HCT116 (cell line): ENCODE results near the gene CLPTM1L. TPM values are rescaled to one million over a fixed set of nuclear protein-coding genes. Genes with fewer than 3 reads are reported as not detected.

Source experiments
- ATAC-seq: fragments of 200-7000 bp; cut with Tn5 transposase; 2 replicates; pipeline ENCODE4 v1.9.1; 2020; ENCODE audit warnings: mild to moderate bottlenecking, moderate library complexity
- BruUV-seq: library from RNA; stranded (reverse); fragments of 400-500 nt; replicated peaks from 2 replicates; lab custom pipeline; 2021; lab: Mats Ljungman, UMichigan
- CTCF ChIA-PET: fragments of 300-600 bp; sonication (Branson Sonifier 250); formaldehyde crosslinking; loops from one replicate; lab custom pipeline; 2021; ENCODE audit warnings: antibody characterized with exemption; lab: Charles Lee
- POLR2A ChIA-PET: fragments of 300-600, 350-600 bp; sonication (Branson Sonifier 250); formaldehyde crosslinking; loops from one replicate; lab custom pipeline; 2021; ENCODE audit warnings: antibody characterized with exemption; lab: Charles Lee
- RAD21 ChIA-PET, 2 experiments: fragments of 300-600 bp; sonication (Branson Sonifier 250); formaldehyde crosslinking; loops; one replicate each; lab custom pipeline; 2023; ENCODE audit warnings: low total read pairs in 2 of 2; ENCODE audit not compliant: uncharacterized antibody in 2 of 2, unreplicated experiment in 2 of 2, low non-redundant PET in 1 of 2; lab: Charles Lee
- DNase-seq: peaks from one replicate; pipeline ENCODE4 v3.0.0-alpha.2; 2010; ENCODE audit warnings: low read depth, low spot score
- H2AFZ ChIP-seq: fragments of 200-600 bp; shearing (Covaris generic), sonication (generic); 2 replicates; pipeline ENCODE4 v1.6.1; 2017; ENCODE audit warnings: low read depth, mixed run types, mixed read lengths, antibody characterized with exemption, low read length; ENCODE audit not compliant: poor library complexity, severe bottlenecking
- H3K27ac ChIP-seq: 2 replicates; pipeline ENCODE4 v1.5.1; 2012; ENCODE audit warnings: low read depth, low read length
- H3K27me3 ChIP-seq: fragments of 200-600 bp; sonication (generic); 2 replicates; pipeline ENCODE4 v1.6.1; 2016; ENCODE audit warnings: mixed run types, low read length, mixed read lengths; ENCODE audit not compliant: insufficient read depth
- H3K36me3 ChIP-seq, 2 experiments: fragments of 200-500 bp in 1 of 2; fragments of 200-600 bp in 1 of 2; sonication (Bioruptor generic) in 1 of 2; sonication (generic) in 1 of 2; 2 replicates each; pipeline versions ENCODE4 v1.5.1 to v1.6.1; 2014 to 2016; ENCODE audit warnings: low read length in 2 of 2, inconsistent platforms in 1 of 2, mixed read lengths in 1 of 2, mixed run types in 1 of 2; ENCODE audit not compliant: insufficient read depth in 2 of 2, control insufficient read depth in 1 of 2
- H3K4me1 ChIP-seq, 2 experiments: fragments of 200-600 bp in 1 of 2; sonication (generic) in 1 of 2; 2 replicates each; pipeline versions ENCODE4 v1.5.1 to v1.6.1; 2012 to 2017; ENCODE audit warnings: low read length in 2 of 2, inconsistent platforms in 1 of 2, mild to moderate bottlenecking in 1 of 2, mixed read lengths in 1 of 2, mixed run types in 1 of 2, moderate library complexity in 1 of 2; ENCODE audit not compliant: insufficient read depth in 2 of 2, control insufficient read depth in 1 of 2
- H3K4me2 ChIP-seq: fragments of 200-600 bp; sonication (generic); 2 replicates; pipeline ENCODE4 v1.6.1; 2017; ENCODE audit warnings: mixed run types, low read length, mixed read lengths
- H3K4me3 ChIP-seq, 2 experiments: fragments of 200-600 bp in 1 of 2; sonication (generic) in 1 of 2; replicated peaks in 1 of 2; 2 replicates each; pipeline ENCODE4 v1.5.1; 2011 to 2016; ENCODE audit warnings: low read length in 2 of 2, control low read depth in 1 of 2, low read depth in 1 of 2, mild to moderate bottlenecking in 1 of 2, mixed read lengths in 1 of 2, mixed run types in 1 of 2
- H3K79me2 ChIP-seq: fragments of 200-600 bp; sonication (generic); 2 replicates; pipeline ENCODE4 v1.6.1; 2017; ENCODE audit warnings: mild to moderate bottlenecking, mixed run types, low read length, moderate library complexity, mixed read lengths; ENCODE audit not compliant: insufficient read depth
- H3K9ac ChIP-seq: fragments of 200-600 bp; sonication (generic); 2 replicates; pipeline ENCODE4 v1.6.1; 2016; ENCODE audit warnings: low read length, mixed read lengths
- H3K9me2 ChIP-seq: fragments of 200-600 bp; sonication (generic), shearing (Covaris generic); 2 replicates; pipeline ENCODE4 v1.6.1; 2017; ENCODE audit warnings: mixed run types, mild to moderate bottlenecking, moderate library complexity; ENCODE audit not compliant: insufficient read depth
- H3K9me3 ChIP-seq, 2 experiments: fragments of 200-500 bp in 1 of 2; fragments of 200-600 bp in 1 of 2; sonication (Bioruptor generic) in 1 of 2; sonication (generic) in 1 of 2; 2 replicates each; pipeline ENCODE4 v1.6.1; 2014 to 2017; ENCODE audit warnings: low read length in 2 of 2, mixed read lengths in 2 of 2, inconsistent platforms in 1 of 2, low read depth in 1 of 2, mild to moderate bottlenecking in 1 of 2, mixed run types in 1 of 2, moderate library complexity in 1 of 2; ENCODE audit not compliant: control insufficient read depth in 1 of 2, insufficient read depth in 1 of 2
- H4K20me1 ChIP-seq: fragments of 200-600 bp; sonication (generic), shearing (Covaris generic); 2 replicates; pipeline ENCODE4 v1.6.1; 2017; ENCODE audit warnings: mixed run types, mild to moderate bottlenecking, moderate library complexity; ENCODE audit not compliant: insufficient read depth
- CBX3 ChIP-seq: IDR thresholded peaks from 2 replicates; pipeline ENCODE4 v1.6.1; 2012; ENCODE audit warnings: low read depth
- CTCF ChIP-seq, 3 experiments: fragments of 200-600 bp in 1 of 3; sonication (generic) in 1 of 3; IDR thresholded peaks in 2 of 3; conservative IDR thresholded peaks in 1 of 3; 2 replicates each; pipeline ENCODE4 v1.5.1; 2012 to 2017; ENCODE audit warnings: low read depth in 2 of 3, low read length in 2 of 3, antibody characterized with exemption in 1 of 3, borderline replicate concordance in 1 of 3, control low read depth in 1 of 3, mild to moderate bottlenecking in 1 of 3, mixed read lengths in 1 of 3, mixed run types in 1 of 3, moderate library complexity in 1 of 3; ENCODE audit not compliant: insufficient read depth in 1 of 3
- FOSL1 ChIP-seq: IDR thresholded peaks from 2 replicates; pipeline ENCODE4 v1.6.1; 2012; ENCODE audit warnings: low read depth
- MAX ChIP-seq: IDR thresholded peaks from 2 replicates; pipeline ENCODE4 v1.6.1; 2012
- POLR2A ChIP-seq: IDR thresholded peaks from 2 replicates; pipeline ENCODE4 v1.7.0; 2011; ENCODE audit warnings: borderline replicate concordance; ENCODE audit not compliant: insufficient read depth, insufficient read length; ENCODE audit errors: extremely low read depth
- POLR2AphosphoS5 ChIP-seq: IDR thresholded peaks from 2 replicates; pipeline ENCODE4 v1.6.1; 2011; ENCODE audit warnings: mild to moderate bottlenecking, low read depth, low read length, moderate library complexity
- RAD21 ChIP-seq: IDR thresholded peaks from 2 replicates; pipeline ENCODE4 v1.6.1; 2012; ENCODE audit warnings: low read depth, mild to moderate bottlenecking
- SIN3A ChIP-seq: IDR thresholded peaks from 2 replicates; pipeline ENCODE4 v1.6.1; 2012; ENCODE audit warnings: low read depth
- SP1 ChIP-seq: IDR thresholded peaks from 2 replicates; pipeline ENCODE4 v1.6.1; 2012; ENCODE audit warnings: low read depth
- SRF ChIP-seq: IDR thresholded peaks from 2 replicates; pipeline ENCODE4 v1.6.1; 2012; ENCODE audit warnings: low read depth
- ZNF274 ChIP-seq: fragments of 200-500 bp; sonication (Bioruptor generic); IDR thresholded peaks from 2 replicates; pipeline ENCODE4 v1.6.1; 2014; ENCODE audit warnings: mild to moderate bottlenecking, low read depth, low read length, inconsistent platforms
- intact Hi-C: fragments of 100-400 bp; cut with micrococcal nuclease; formaldehyde crosslinking; loops from 2 replicates; pipeline ENCODE4 v1.10.0; 2022
- total RNA-seq: library from RNA; stranded (reverse); gene quantifications from one replicate; pipeline ENCODE4 v1.2.1, GENCODE V29; 2021; ENCODE audit not compliant: unreplicated experiment

The CLPTM1L gene
- total RNA-seq, 1 experiment from 2014 or later = 98.4 TPM

GRCh38 chr5:1349246-1349645, 4.3 kb upstream of the CLPTM1L start:
- Histone ChIP-seq H4K20me1 (no peaks in the 10 kb centered on the region), H3K4me2 (no peak overlapping the region), H3K4me3 (no peak overlapping the region), H3K27me3 (peaks cover 4% of the 10 kb centered on the region; the same call in 1 of the 2 replicates), H3K9ac (no peak overlapping the region), H3K9me2 (no peaks in the 10 kb centered on the region), H3K79me2 (peaks cover 15% of the 10 kb centered on the region), H3K36me3 (no peaks in the 10 kb centered on the region), H3K4me1 (peaks cover 4 to 10% of the 10 kb centered on the region in 2 experiments; a peak in 2 of 4 replicates), H2AFZ (no peak overlapping the region), H3K9me3 (no peaks in the 10 kb centered on the region), H3K27ac (no peak overlapping the region)
- TF ChIP-seq SRF (no peak), FOSL1 (no peak), POLR2A (no peak), MAX (no peak), RAD21 (peak; percentile 29; the same call in 1 of the 2 replicates), SIN3A (no peak), POLR2AphosphoS5 (no peak), CBX3 (no peak), CTCF (IDR thresholded peaks at IDR 0.05 in 2 of 3, conservative IDR thresholded peaks at IDR 0.05 in 1 of 3; ENCODE audit: borderline replicate concordance in 1 of 3, insufficient read depth in 1 of 3, low read depth in 2 of 3, low read length in 2 of 3) (peak in 1 of 3 experiments; percentile 13; a peak in 1 of 6 replicates), ZNF274 (no peak), SP1 (no peak)
- no peak for ATAC-seq
- ChIA-PET RAD21 (no interaction called here), POLR2A (no interaction called here), CTCF (no interaction called here)
- BruUV-seq = no TSS peak
- DNase-seq = no peak
- intact Hi-C loops = loop anchor here (10.0 kb wide), 1 partner anchor 246 kb away; no protein-coding TSS in a partner anchor
